ENCODE results near the gene ETV2. TPM values are rescaled to one million over a fixed set of nuclear protein-coding genes. Genes with fewer than 3 reads are reported as not detected.
A peak's percentile ranks its signal among the peaks of the same experiment; 100 is the strongest.
"Not testable (repeated sequence)": the region's sequence is repeated elsewhere in the genome, so short reads cannot be mapped to it uniquely, and the experiment has no call there.

The ETV2 gene
- total RNA-seq, 1 donor from 2014 or later, result 1,894 TPM

DNA sequence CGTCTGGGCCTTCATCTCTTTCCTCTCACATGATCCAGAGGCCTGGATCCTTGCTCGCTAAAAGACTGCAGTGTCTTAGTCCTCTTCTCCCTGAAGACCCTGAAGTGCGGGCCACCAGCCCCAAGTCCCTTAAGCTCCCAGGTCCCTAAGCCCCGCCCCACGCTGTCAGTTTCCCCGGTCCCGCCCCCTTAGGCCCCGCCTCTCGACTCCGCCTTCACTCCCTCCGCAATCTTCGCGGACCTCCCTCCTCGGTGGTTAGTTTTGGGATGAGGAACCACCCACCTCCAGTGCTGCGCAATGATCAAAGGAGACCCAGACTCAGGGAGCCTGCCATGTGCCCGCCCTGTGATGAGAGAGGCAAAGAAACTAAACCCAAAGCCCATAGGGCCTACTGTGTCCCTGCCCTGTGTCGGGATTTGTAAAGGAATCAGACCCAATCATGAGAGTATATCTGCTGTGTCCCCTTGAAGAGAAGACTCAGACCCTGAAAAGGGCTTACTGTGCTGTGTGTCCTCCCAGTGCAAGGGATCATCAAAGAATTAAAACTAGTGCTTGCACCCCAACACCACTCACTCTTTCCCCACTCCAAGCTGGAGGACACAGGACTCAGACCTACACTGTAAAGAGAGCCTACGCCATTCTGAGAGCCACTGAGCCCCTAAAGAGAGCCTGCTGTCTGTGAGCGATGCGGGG is 3.6 kb downstream of the ETV2 start:
- peak; percentile 58 for DNase-seq (ENCODE audit: low spot score)
- Mint-ChIP-seq H3K27me3 (ENCODE audit: unreplicated experiment) (peaks cover 24% of the 10 kb centered on the region), H3K9me3 (ENCODE audit: unreplicated experiment) (no peaks in the 10 kb centered on the region), H3K36me3 (ENCODE audit: low read depth, unreplicated experiment) (peaks cover 7% of the 10 kb centered on the region), H3K4me1 (ENCODE audit: unreplicated experiment) (peaks cover 19% of the 10 kb centered on the region), H3K27ac (ENCODE audit: unreplicated experiment) (peak overlapping the region; percentile 81), H3K4me3 (ENCODE audit: unreplicated experiment) (peak overlapping the region; percentile 96)
- TF ChIP-seq, protein P1, sequence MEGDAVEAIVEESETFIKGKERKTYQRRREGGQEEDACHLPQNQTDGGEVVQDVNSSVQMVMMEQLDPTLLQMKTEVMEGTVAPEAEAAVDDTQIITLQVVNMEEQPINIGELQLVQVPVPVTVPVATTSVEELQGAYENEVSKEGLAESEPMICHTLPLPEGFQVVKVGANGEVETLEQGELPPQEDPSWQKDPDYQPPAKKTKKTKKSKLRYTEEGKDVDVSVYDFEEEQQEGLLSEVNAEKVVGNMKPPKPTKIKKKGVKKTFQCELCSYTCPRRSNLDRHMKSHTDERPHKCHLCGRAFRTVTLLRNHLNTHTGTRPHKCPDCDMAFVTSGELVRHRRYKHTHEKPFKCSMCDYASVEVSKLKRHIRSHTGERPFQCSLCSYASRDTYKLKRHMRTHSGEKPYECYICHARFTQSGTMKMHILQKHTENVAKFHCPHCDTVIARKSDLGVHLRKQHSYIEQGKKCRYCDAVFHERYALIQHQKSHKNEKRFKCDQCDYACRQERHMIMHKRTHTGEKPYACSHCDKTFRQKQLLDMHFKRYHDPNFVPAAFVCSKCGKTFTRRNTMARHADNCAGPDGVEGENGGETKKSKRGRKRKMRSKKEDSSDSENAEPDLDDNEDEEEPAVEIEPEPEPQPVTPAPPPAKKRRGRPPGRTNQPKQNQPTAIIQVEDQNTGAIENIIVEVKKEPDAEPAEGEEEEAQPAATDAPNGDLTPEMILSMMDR (IDR thresholded peaks at IDR 0.05; ENCODE audit: unreplicated experiment), result no peak

- H3K9me3 Mint-ChIP-seq (ENCODE audit: unreplicated experiment), result no peaks in the 10 kb centered on the region
- DNase-seq (ENCODE audit: low spot score), result no peak
- H3K27me3 Mint-ChIP-seq (ENCODE audit: unreplicated experiment), result peaks cover 24% of the 10 kb centered on the region
- no peak overlapping the region for H3K27ac Mint-ChIP-seq (ENCODE audit: unreplicated experiment)
- H3K36me3 Mint-ChIP-seq (ENCODE audit: low read depth, unreplicated experiment), result peaks cover 7% of the 10 kb centered on the region
- peaks cover 23% of the 10 kb centered on the region for H3K4me1 Mint-ChIP-seq (ENCODE audit: unreplicated experiment)
- no peak overlapping the region for H3K4me3 Mint-ChIP-seq (ENCODE audit: unreplicated experiment)
- TF ChIP-seq, protein P1 (IDR thresholded peaks at IDR 0.05; ENCODE audit: unreplicated experiment), result no peak
Observed at GRCh38 chr19:35645680-35646511, 4.4 kb downstream of the ETV2 start.

GRCh38 chr19:35648017-35648961 is 6.7 kb downstream of the ETV2 start, which contains the start of gene COX6B1:
Gene COX6B1 (plus strand): TSS chr19:35648323. CDS start chr19:35651244, 2,921 bp downstream.
- peaks cover 19% of the 10 kb centered on the region for H3K27me3 Mint-ChIP-seq (ENCODE audit: unreplicated experiment)
- H3K4me3 Mint-ChIP-seq (ENCODE audit: unreplicated experiment), result peak within 1 kb of the TSS; percentile 99
- peak; percentile 79 for DNase-seq (ENCODE audit: low spot score)
- no peaks in the 10 kb centered on the region for H3K9me3 Mint-ChIP-seq (ENCODE audit: unreplicated experiment)
- peak within 1 kb of the TSS; percentile 96 for H3K27ac Mint-ChIP-seq (ENCODE audit: unreplicated experiment)
- H3K36me3 Mint-ChIP-seq (ENCODE audit: low read depth, unreplicated experiment), result peaks cover 11% of the 10 kb centered on the region
- TF ChIP-seq, protein P1 (IDR thresholded peaks at IDR 0.05; ENCODE audit: unreplicated experiment), result no peak
- peaks cover 19% of the 10 kb centered on the region for H3K4me1 Mint-ChIP-seq (ENCODE audit: unreplicated experiment)

- Mint-ChIP-seq H3K36me3 (ENCODE audit: low read depth, unreplicated experiment) (peaks cover 10% of the 10 kb centered on the region), H3K27me3 (ENCODE audit: unreplicated experiment) (peaks cover 11% of the 10 kb centered on the region), H3K4me3 (ENCODE audit: unreplicated experiment) (peak overlapping the region; percentile 59), H3K9me3 (ENCODE audit: unreplicated experiment) (no peaks in the 10 kb centered on the region), H3K27ac (ENCODE audit: unreplicated experiment) (peak overlapping the region; percentile 48), H3K4me1 (ENCODE audit: unreplicated experiment) (peaks cover 16% of the 10 kb centered on the region)
- DNase-seq (ENCODE audit: low spot score), result no peak
- TF ChIP-seq, protein P1 (IDR thresholded peaks at IDR 0.05; ENCODE audit: unreplicated experiment), result no peak
Observed at GRCh38 chr19:35650581-35650980, 9.0 kb downstream of the ETV2 start.

DNA sequence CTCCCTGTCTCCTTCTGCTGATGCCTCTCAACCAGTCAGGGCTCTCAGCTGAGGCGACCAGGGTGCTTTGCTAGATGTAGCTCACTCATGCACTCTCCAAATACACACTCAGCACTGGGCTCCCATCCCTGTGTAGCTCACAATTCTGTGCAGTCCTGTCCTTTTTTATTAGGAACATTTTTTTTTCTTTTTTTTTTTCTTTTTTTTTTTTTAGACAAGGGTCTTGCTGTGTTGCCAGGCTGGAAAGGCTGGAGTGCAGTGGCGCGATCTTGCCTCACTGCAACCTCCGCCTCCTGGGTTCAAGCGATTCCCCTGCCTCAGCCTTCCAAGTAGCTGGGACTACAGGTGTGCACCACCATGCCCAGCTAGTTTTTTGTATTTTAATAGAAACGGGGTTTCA is 13.3 kb downstream of the ETV2 start:
- H3K9me3 Mint-ChIP-seq (ENCODE audit: unreplicated experiment); H3K4me1 Mint-ChIP-seq (ENCODE audit: unreplicated experiment); H3K4me3 Mint-ChIP-seq (ENCODE audit: unreplicated experiment); DNase-seq (ENCODE audit: low spot score); H3K27me3 Mint-ChIP-seq (ENCODE audit: unreplicated experiment); H3K27ac Mint-ChIP-seq (ENCODE audit: unreplicated experiment): not testable (repeated sequence)
- peaks cover 29% of the 10 kb centered on the region for H3K36me3 Mint-ChIP-seq (ENCODE audit: low read depth, unreplicated experiment)

All from endothelial cell (in vitro differentiated cells).